Brain microvascular endothelial cell (primary cell): Measurements from ENCODE around the gene AVP.

Experiments
- DNase-seq: peaks from one replicate; pipeline ENCODE4 v3.0.0-alpha.2; 2020
- H3K27ac ChIP-seq: fragments of 250-450 bp; sonication (Bioruptor Pico); 2 replicates; pipeline ENCODE4 v1.5.1; 2020; ENCODE audit warnings: mild to moderate bottlenecking, moderate library complexity
- H3K27me3 ChIP-seq: fragments of 250-450 bp; sonication (Bioruptor Pico); replicated peaks from 2 replicates; pipeline ENCODE4 v1.5.1; 2020; ENCODE audit warnings: mild to moderate bottlenecking
- H3K36me3 ChIP-seq: fragments of 250-450 bp; sonication (Bioruptor Pico); replicated peaks from 2 replicates; pipeline ENCODE4 v1.5.1; 2020; ENCODE audit warnings: mild to moderate bottlenecking
- H3K4me3 ChIP-seq: 2 replicates; pipeline ENCODE4 v1.5.1; 2011; ENCODE audit warnings: low read depth, mild to moderate bottlenecking, control low read depth, low read length, moderate library complexity
- in situ Hi-C: cut with HindIII; loops from 2 replicates; pipeline ENCODE4 v1.10.0; 2017; ENCODE audit warnings: low sequenced_read_pairs, low pct_ligation_motif_present
- TF ChIP-seq, protein P1 (sequence below): IDR thresholded peaks from 2 replicates; pipeline ENCODE4 v1.5.1; 2011; ENCODE audit warnings: low read depth, mild to moderate bottlenecking, moderate library complexity, low read length, control low read depth, inconsistent platforms; ENCODE audit errors: missing control alignments

The AVP gene

DNA sequence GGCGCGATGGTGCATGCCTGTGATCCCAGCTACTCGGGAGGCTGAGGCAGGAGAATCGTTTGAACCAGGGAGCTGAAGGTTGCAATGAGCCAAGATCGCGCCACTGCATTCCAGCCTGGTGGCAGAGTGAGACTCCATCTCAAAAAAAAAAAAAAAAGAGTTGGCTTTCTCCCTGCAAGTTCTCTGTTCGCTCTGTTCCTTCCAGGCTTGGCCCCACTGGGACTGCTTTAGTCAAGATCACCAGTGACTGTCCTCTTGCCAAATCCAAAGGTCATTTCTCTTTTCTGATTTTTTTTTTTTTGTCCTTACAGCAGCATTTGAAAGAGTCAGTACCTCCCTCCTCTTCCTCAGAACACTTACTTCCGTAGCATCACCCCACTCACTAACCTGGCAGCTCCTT lies 51.9 kb downstream of the AVP start:
- in situ Hi-C loops = no loop called here
- Histone ChIP-seq H3K27ac (no peak overlapping the region), H3K27me3 (no peaks in the 10 kb centered on the region), H3K4me3 (no peak overlapping the region), H3K36me3 (peaks cover 53% of the 10 kb centered on the region)
- DNase-seq = no peak
- TF ChIP-seq, protein P1, sequence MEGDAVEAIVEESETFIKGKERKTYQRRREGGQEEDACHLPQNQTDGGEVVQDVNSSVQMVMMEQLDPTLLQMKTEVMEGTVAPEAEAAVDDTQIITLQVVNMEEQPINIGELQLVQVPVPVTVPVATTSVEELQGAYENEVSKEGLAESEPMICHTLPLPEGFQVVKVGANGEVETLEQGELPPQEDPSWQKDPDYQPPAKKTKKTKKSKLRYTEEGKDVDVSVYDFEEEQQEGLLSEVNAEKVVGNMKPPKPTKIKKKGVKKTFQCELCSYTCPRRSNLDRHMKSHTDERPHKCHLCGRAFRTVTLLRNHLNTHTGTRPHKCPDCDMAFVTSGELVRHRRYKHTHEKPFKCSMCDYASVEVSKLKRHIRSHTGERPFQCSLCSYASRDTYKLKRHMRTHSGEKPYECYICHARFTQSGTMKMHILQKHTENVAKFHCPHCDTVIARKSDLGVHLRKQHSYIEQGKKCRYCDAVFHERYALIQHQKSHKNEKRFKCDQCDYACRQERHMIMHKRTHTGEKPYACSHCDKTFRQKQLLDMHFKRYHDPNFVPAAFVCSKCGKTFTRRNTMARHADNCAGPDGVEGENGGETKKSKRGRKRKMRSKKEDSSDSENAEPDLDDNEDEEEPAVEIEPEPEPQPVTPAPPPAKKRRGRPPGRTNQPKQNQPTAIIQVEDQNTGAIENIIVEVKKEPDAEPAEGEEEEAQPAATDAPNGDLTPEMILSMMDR = no peak
